Spleen (tissue), 7 donors: ENCODE measurements around the gene PODXL2.

Experiments
- POLR2AphosphoS5 ChIP-seq, 3 donors: sonication (generic); formaldehyde crosslinking; IDR thresholded peaks; one replicate each; pipeline ENCODE4 v1.5.1; 2017; ENCODE audit warnings: antibody characterized with exemption in 3 of 3
- TF ChIP-seq, protein P1 (sequence below), 11 experiments: fragments of 200-600 bp in 7 of 11; fragments of 450-650 bp in 4 of 11; sonication (generic) in 4 of 11; IDR thresholded peaks in 8 of 11; conservative IDR thresholded peaks in 3 of 11; 1 replicate in 7 of 11; 2 replicates in 4 of 11; pipeline versions ENCODE4 v1.4.0 to v1.8.0; 2016 to 2021; ENCODE audit warnings: antibody characterized with exemption in 11 of 11, inconsistent platforms in 4 of 11, mild to moderate bottlenecking in 1 of 11
- donor health status: DM: no; HTN: no; CAD: no; lungs with moderate emphysema.
- donor health status: DM: no; HTN: no; CAD: no.
- donor health status: DM: no; HTN: no; CAD: no.

DNA sequence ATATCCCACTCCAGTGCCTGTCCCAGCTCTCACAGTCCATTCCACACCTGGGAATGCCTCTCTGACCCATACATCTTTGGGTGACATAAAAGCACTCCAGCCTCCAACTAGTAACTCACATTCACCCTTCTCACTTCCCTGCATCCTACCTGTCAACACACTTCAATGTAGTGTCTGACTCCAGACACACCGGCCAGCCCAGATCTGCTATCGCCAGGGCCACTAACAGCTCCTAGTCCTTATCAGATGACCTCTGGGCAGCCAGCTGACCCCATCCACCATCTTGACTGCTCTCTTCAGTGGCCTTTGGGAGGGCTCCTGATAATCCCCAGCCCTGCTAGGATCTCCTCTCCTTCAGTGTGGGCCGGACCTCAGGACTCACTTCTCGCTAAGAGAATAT, 33.7 kb upstream of the PODXL2 start:
- TF ChIP-seq, protein P1, sequence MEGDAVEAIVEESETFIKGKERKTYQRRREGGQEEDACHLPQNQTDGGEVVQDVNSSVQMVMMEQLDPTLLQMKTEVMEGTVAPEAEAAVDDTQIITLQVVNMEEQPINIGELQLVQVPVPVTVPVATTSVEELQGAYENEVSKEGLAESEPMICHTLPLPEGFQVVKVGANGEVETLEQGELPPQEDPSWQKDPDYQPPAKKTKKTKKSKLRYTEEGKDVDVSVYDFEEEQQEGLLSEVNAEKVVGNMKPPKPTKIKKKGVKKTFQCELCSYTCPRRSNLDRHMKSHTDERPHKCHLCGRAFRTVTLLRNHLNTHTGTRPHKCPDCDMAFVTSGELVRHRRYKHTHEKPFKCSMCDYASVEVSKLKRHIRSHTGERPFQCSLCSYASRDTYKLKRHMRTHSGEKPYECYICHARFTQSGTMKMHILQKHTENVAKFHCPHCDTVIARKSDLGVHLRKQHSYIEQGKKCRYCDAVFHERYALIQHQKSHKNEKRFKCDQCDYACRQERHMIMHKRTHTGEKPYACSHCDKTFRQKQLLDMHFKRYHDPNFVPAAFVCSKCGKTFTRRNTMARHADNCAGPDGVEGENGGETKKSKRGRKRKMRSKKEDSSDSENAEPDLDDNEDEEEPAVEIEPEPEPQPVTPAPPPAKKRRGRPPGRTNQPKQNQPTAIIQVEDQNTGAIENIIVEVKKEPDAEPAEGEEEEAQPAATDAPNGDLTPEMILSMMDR (IDR thresholded peaks at IDR 0.05 in 8 of 11, conservative IDR thresholded peaks at IDR 0.05 in 3 of 11) = no peak
- no peak for TF ChIP-seq POLR2AphosphoS5 (IDR thresholded peaks at IDR 0.05)
